Measurements from ENCODE around the gene SLC17A1.

GRCh38 chr6:25735261-25735660, 96.6 kb downstream of the SLC17A1 start:
- TF ChIP-seq REST (IDR thresholded peaks at IDR 0.05; ENCODE audit: insufficient read depth in 1 of 2, low read depth in 2 of 2, low read length in 2 of 2) (no peak), POLR2AphosphoS5 (IDR thresholded peaks at IDR 0.05; ENCODE audit: low read depth, low read length) (no peak), TAF1 (IDR thresholded peaks at IDR 0.05; ENCODE audit: borderline replicate concordance, insufficient read depth, low read length) (no peak), SIN3A (IDR thresholded peaks at IDR 0.05; ENCODE audit: borderline replicate concordance, insufficient read depth, low read length) (no peak), FOXP2 (optimal IDR thresholded peaks at IDR 0.05; ENCODE audit: borderline replicate concordance, extremely low read depth, extremely low read length, insufficient read depth) (no peak)

Data from PFSK-1 (cell line).